NCI-H345 treated with DMSO at 0.1 percent for 48 hours (cell line): Measurements from ENCODE around the gene OPA3.
"Not testable (repeated sequence)": the region's sequence is repeated elsewhere in the genome, so short reads cannot be mapped to it uniquely, and the experiment has no call there.

Experiments
- DNase-seq: peaks from one replicate; lab custom pipeline; 2025; ENCODE audit not compliant: unreplicated experiment; lab: John Stamatoyannopoulos, UW

The OPA3 gene

DNA sequence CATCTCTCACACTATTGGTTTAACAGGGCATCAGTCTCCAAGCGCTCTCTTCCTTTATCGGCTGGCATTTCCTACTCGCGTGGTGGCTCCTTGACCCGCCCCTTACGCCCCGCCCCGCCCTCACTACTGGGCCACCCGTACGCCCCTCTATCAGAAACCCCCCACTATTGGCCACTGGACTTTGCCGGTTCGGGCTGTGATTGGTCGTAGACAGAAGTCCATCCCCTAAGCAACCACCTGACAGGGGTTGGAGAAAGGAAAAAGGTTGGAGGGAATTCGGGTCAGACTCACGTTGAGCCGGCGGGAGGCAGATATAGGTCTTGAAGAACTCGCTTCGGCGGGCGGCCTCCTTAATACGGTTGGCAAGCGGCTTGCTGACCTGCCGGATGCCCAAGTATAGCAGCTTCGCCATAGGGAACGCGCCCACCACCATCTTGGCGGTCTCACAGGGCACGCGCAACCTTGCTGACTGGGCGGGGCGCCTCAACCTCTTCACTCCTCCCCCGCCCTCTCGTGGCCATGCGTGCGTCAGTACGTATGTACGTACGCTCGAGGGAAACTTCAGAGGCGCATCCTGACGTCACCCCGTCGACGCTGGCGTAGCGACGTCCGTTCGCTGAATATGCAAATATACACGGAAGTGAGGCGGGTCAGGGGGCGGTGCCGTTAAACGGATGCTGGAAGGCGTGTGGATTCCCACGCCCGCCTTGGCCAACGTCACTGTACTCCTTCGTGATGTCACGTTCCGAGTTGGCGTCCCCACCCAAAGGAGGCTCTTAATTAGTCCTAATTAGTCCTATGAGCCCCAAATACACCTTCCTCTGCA lies at the start of gene OPA3:
Gene OPA3 (minus strand): TSS at position 471 of the 826 bp plus-strand sequence. CDS start 38 bp downstream, at position 433.
- DNase-seq: peak; percentile 90

DNA sequence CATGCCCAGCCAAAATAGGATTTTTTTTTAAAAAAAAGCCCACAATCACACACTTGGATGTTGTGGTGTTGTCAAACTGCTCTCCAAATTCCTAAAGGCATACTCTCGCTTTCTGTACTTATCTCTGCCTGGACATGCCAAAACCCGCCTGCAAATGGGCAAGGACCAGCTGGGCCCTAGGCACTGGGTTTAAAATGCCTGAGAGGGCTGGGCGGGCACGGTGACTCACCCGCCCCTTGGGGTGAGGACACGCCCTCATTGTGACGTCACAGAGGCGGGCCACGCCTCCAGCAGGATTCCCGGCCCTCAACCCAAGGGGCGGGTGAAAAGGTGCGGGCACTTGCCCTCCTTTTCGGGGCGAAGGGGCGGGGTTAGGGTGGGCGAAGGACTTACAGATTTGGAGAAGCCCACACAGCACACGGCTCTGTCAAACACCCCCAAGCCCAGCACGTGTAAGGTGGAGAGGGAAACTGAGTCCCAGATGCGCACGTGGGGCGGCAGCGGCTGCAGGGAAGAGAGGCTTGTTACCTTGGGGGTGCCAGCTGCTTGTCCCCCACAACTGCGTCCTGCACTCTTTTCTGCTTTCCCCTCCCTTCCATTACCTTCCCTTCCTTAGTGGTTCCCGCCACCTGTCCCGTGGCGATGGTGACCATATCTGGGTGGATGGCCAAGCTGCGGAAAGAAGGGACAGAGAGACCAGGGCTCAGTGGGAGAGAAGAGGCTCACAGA lies 48.0 kb upstream of the OPA3 start:
- DNase-seq: no peak

DNA sequence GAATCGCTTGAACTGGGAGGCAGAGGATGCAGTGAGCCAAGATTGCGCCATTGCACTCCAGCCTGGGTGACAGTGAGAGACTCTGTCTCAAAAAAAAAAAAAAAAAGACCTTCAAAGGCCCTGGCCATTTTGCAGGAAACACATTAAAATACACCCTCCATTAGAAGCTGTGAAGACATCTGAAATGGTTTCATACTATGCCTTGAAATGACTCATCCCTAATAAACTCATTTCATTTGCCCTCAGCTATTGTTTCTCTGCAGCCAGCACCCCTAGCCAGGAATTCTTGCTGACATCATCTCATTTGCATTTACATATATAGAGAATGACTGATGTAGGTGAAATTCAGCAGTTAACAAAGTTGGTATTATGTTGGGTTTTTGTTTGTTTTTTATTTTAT lies 45.9 kb upstream of the OPA3 start:
- no peak for DNase-seq

- DNase-seq: no peak
Measured at GRCh38 chr19:45629704-45630103, 45.1 kb upstream of the OPA3 start.

DNA sequence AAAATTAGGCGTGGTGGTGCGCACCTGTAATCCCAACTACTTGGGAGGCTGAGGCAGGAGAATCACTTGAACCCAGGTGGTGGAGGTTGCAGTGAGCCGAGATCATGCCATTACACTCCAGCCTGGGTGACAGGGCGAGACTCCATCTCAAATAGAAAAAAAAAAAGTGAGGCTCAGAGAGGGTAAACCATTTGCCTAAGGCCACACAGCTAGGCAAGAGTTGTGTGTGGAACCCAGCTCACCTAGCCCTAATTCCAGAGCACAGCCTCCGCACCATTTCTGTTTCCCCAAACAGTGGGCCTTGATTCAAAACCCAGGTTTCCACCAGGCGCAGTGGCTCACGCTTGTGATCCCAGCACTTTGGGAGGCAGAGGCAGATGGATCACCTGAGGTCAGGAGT lies 43.6 kb upstream of the OPA3 start:
- DNase-seq: not testable (repeated sequence)

DNA sequence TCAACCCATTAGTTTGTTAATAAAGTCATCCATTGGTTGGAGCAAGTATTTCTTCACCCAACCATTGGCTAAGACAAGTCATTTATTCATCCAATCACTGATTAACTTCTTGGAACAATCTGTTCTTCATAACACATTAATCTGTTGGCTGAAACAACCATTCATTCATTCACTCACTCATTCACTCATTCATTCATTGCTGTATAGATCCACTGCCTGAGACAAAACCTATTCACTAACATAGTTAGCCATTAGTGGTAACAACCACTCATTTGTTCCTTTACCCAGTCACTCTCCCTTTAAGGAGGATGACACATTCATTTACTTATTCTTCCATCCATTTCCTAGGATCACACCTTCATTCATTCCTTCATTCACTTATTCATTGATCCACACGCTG lies 39.4 kb upstream of the OPA3 start:
- DNase-seq: no peak

GRCh38 chr19:45621976-45622503 lies 37.4 kb upstream of the OPA3 start:
- DNase-seq: no peak

DNA sequence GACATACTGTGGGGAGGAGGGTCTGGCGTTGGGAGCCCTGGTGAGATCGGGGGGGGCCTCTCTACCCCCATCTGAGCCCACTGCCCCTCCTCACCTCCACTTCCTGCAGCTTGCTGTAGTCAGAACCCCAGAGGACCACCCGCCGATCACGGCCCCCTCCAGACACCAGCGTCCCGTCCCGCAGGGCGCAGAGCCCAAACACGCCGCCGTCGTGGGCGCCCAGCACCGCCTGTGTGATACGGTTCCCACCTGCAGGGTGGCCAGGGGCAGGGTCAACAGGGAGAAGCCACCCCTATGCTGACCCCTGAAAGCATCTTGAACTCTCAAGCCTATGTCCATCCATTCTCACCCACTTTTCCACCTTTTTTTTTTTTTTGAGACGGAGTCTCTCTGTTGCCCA lies 36.8 kb upstream of the OPA3 start:
- no peak for DNase-seq

GRCh38 chr19:45616704-45617017 lies 32.1 kb upstream of the OPA3 start:
- DNase-seq: no peak

GRCh38 chr19:45615795-45616703 lies 31.4 kb upstream of the OPA3 start:
- DNase-seq: no peak

DNA sequence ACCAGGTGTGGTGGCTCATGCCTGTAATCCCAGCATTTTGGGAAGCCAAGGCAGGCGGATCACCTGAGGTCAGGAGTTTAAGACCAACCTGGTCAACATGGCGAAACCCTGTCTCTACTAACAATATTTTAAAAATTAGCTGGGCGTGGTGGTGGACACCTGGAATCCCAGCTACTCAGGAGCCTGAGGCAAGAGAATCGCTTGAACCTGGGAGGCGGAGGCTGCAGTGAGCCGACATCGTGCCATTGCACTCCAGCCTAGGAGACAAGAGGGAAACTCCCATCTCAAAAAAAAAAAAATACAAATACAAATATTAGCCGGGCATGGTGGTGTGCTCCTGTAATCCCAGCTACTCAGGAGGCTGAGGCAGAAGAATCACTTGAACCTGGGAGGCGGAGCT lies 30.5 kb upstream of the OPA3 start:
- DNase-seq: not testable (repeated sequence)

GRCh38 chr19:45613926-45614725 lies 29.5 kb upstream of the OPA3 start:
- DNase-seq: no peak

DNA sequence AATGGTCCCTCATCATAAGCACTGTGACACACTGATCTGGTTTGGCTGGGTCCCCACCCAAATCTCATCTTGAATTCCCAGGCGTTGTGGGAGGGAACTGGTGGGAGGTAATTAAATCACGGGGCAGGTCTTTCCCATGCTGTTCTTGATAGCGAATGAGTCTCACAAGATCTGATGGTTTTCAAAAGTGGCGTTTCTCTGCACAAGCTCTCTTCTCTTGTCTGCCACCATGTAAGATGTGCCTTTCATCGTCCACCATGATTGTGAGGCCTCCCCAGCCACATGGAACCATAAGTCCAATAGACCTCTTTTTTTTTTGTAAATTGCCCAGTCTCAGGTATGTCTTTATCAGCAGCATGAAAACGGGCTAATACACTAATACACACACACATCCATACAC lies 24.3 kb upstream of the OPA3 start:
- no peak for DNase-seq

DNA sequence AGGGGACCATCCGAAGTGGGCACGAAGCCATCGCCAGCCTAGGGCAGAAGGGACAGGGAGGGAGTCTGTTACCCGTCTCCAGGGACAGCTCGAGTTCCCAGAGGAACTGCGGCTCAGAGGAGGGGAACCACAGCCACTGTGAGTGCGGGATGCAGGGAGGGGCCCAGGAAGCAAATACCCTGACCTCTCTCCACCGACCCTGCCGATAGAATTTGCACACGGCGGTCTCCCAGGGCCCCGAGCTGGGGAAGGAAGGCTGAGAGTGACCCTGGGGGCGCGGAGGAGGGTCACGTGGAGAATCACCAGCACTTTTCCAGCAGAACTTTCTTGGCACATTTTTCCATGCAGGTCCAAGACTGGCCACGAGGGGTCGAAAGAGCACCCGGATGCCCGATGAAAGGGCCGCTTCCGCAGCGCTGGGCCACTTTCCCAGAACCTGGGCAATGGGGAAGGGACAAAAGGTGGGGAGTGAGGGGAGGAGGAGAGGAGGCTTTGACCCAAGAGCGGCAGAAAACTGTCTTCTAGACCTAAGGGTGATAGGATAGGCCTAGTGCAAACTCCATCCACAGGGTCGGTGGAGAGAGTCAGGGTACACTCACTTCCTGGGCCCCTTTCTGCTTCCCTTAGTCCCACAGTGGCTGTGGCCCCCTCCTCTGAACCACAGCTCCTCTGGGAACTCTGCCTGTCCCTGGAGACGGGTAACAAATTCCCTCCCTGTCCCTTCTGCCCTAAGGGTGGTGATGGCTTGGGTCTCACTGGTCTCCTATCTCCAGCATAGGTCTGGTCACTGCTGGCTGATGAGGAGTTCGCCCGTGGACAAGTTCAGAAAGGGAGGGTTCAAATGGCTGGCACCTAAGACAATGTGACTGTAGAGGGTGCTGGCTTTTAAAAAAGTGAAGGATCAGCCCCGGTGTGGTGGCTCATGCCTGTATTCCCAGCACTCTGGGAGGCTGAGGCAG lies 22.7 kb upstream of the OPA3 start:
- peak; percentile 5 for DNase-seq

DNA sequence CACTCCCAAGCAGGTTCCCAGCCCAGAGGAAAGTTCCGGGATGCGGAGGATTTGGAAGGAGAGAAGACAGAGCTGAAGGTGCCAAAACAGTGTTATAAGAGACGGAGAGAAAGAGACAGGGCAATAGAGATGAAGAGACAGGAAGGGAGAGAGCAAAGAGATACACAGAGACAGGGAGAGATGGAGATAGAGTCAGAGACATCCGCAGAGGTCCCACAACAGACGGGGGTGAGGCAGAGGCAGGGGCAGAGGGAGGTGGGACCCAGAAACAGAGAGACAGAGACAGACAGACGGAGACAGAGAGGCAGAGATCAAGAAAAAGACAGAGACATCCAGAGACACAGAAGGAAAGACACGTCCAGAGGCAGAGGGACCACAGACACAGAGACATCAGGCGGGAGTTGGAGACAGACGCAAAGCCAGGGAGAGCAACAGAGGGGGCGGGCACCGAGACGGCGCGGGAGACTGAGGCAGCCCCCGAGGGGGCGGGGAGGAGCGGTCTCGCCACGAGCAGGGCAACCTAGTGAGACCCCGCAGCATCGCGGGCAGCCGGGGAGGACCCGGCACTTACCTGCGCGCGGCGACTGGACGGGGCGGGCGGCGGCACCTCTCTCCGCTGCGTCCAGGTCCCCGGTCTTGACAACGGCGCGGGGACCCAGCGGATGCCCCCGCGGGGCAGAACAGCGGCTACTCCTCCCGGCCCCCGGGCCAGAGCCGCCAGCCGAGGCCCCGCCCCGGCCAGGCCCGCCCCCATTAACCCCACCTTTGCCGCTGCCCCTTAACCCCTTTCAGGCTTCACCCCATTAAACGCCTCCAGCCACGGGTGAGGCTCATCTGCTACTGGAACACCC lies 17.1 kb upstream of the OPA3 start, which contains the start of gene GPR4:
Gene GPR4 (minus strand): TSS at position 689 of the 851 bp plus-strand sequence. CDS start 10,346 bp downstream, outside the sequence.
- no peak for DNase-seq

DNA sequence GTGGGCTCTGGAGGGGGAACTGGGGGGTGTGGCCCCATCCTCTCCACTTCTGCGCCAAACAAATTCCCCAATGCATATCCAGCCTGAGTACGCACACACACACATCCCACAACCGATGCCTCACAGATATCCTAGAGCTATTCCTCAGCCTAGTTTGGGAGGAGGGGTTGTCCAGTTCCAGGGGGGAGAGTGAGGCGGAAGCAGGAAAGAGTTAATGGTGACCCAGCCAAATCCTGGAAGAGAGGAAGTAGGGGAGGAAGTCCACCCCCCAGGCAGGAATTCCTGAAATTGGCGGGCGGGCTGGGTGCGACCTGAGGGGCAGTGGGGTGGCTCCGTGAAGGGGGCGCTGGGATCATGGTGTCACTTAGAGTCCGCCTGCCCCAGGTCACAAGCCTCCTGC lies 16.5 kb upstream of the OPA3 start:
- DNase-seq: no peak

- no peak for DNase-seq
Measured at GRCh38 chr19:45600340-45600885, 15.8 kb upstream of the OPA3 start.

DNA sequence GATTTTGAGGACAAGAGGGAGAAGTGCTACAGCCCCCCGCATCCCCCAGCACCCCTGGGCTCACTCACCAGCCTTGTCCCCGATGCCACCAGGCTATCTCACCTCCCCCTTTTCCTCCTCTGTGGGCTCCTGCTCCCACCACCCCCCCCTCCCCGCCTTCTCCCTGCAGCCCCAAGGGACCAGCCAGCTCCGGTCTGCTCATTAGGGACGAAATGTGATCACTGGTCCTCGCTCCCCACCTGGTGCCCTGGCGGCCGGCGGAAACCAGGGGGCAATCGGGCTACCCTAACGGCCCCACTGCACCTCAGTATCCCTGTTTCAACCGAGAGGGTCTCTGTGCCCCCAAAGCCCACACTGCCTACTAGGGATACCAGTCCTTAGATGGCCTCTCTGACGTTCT lies 14.7 kb upstream of the OPA3 start:
- no peak for DNase-seq
